HCT116 (cell line): Measurements from ENCODE around the gene THOC1. TPM values are rescaled to one million over a fixed set of nuclear protein-coding genes. Genes with fewer than 3 reads are reported as not detected.
"Not testable (repeated sequence)": the region's sequence is repeated elsewhere in the genome, so short reads cannot be mapped to it uniquely, and the experiment has no call there.

ENCODE experiments used
- ATAC-seq: fragments of 200-7000 bp; cut with Tn5 transposase; 2 replicates; pipeline ENCODE4 v1.9.1; 2020; ENCODE audit warnings: mild to moderate bottlenecking, moderate library complexity
- BruUV-seq: library from RNA; stranded (reverse); fragments of 400-500 nt; replicated peaks from 2 replicates; lab custom pipeline; 2021; lab: Mats Ljungman, UMichigan
- CTCF ChIA-PET: fragments of 300-600 bp; sonication (Branson Sonifier 250); formaldehyde crosslinking; loops from one replicate; lab custom pipeline; 2021; ENCODE audit warnings: antibody characterized with exemption; lab: Charles Lee
- POLR2A ChIA-PET: fragments of 300-600, 350-600 bp; sonication (Branson Sonifier 250); formaldehyde crosslinking; loops from one replicate; lab custom pipeline; 2021; ENCODE audit warnings: antibody characterized with exemption; lab: Charles Lee
- RAD21 ChIA-PET, 2 experiments: fragments of 300-600 bp; sonication (Branson Sonifier 250); formaldehyde crosslinking; loops; one replicate each; lab custom pipeline; 2023; ENCODE audit warnings: low total read pairs in 2 of 2; ENCODE audit not compliant: uncharacterized antibody in 2 of 2, unreplicated experiment in 2 of 2, low non-redundant PET in 1 of 2; lab: Charles Lee
- DNase-seq: peaks from one replicate; pipeline ENCODE4 v3.0.0-alpha.2; 2010; ENCODE audit warnings: low read depth, low spot score
- H2AFZ ChIP-seq: fragments of 200-600 bp; shearing (Covaris generic), sonication (generic); 2 replicates; pipeline ENCODE4 v1.6.1; 2017; ENCODE audit warnings: low read depth, mixed run types, mixed read lengths, antibody characterized with exemption, low read length; ENCODE audit not compliant: poor library complexity, severe bottlenecking
- H3K27ac ChIP-seq: 2 replicates; pipeline ENCODE4 v1.5.1; 2012; ENCODE audit warnings: low read depth, low read length
- H3K27me3 ChIP-seq: fragments of 200-600 bp; sonication (generic); 2 replicates; pipeline ENCODE4 v1.6.1; 2016; ENCODE audit warnings: mixed run types, low read length, mixed read lengths; ENCODE audit not compliant: insufficient read depth
- H3K36me3 ChIP-seq, 2 experiments: fragments of 200-500 bp in 1 of 2; fragments of 200-600 bp in 1 of 2; sonication (Bioruptor generic) in 1 of 2; sonication (generic) in 1 of 2; 2 replicates each; pipeline versions ENCODE4 v1.5.1 to v1.6.1; 2014 to 2016; ENCODE audit warnings: low read length in 2 of 2, inconsistent platforms in 1 of 2, mixed read lengths in 1 of 2, mixed run types in 1 of 2; ENCODE audit not compliant: insufficient read depth in 2 of 2, control insufficient read depth in 1 of 2
- H3K4me1 ChIP-seq, 2 experiments: fragments of 200-600 bp in 1 of 2; sonication (generic) in 1 of 2; 2 replicates each; pipeline versions ENCODE4 v1.5.1 to v1.6.1; 2012 to 2017; ENCODE audit warnings: low read length in 2 of 2, inconsistent platforms in 1 of 2, mild to moderate bottlenecking in 1 of 2, mixed read lengths in 1 of 2, mixed run types in 1 of 2, moderate library complexity in 1 of 2; ENCODE audit not compliant: insufficient read depth in 2 of 2, control insufficient read depth in 1 of 2
- H3K4me2 ChIP-seq: fragments of 200-600 bp; sonication (generic); 2 replicates; pipeline ENCODE4 v1.6.1; 2017; ENCODE audit warnings: mixed run types, low read length, mixed read lengths
- H3K4me3 ChIP-seq, 2 experiments: fragments of 200-600 bp in 1 of 2; sonication (generic) in 1 of 2; replicated peaks in 1 of 2; 2 replicates each; pipeline ENCODE4 v1.5.1; 2011 to 2016; ENCODE audit warnings: low read length in 2 of 2, control low read depth in 1 of 2, low read depth in 1 of 2, mild to moderate bottlenecking in 1 of 2, mixed read lengths in 1 of 2, mixed run types in 1 of 2
- H3K79me2 ChIP-seq: fragments of 200-600 bp; sonication (generic); 2 replicates; pipeline ENCODE4 v1.6.1; 2017; ENCODE audit warnings: mild to moderate bottlenecking, mixed run types, low read length, moderate library complexity, mixed read lengths; ENCODE audit not compliant: insufficient read depth
- H3K9ac ChIP-seq: fragments of 200-600 bp; sonication (generic); 2 replicates; pipeline ENCODE4 v1.6.1; 2016; ENCODE audit warnings: low read length, mixed read lengths
- H3K9me2 ChIP-seq: fragments of 200-600 bp; sonication (generic), shearing (Covaris generic); 2 replicates; pipeline ENCODE4 v1.6.1; 2017; ENCODE audit warnings: mixed run types, mild to moderate bottlenecking, moderate library complexity; ENCODE audit not compliant: insufficient read depth
- H3K9me3 ChIP-seq, 2 experiments: fragments of 200-500 bp in 1 of 2; fragments of 200-600 bp in 1 of 2; sonication (Bioruptor generic) in 1 of 2; sonication (generic) in 1 of 2; 2 replicates each; pipeline ENCODE4 v1.6.1; 2014 to 2017; ENCODE audit warnings: low read length in 2 of 2, mixed read lengths in 2 of 2, inconsistent platforms in 1 of 2, low read depth in 1 of 2, mild to moderate bottlenecking in 1 of 2, mixed run types in 1 of 2, moderate library complexity in 1 of 2; ENCODE audit not compliant: control insufficient read depth in 1 of 2, insufficient read depth in 1 of 2
- H4K20me1 ChIP-seq: fragments of 200-600 bp; sonication (generic), shearing (Covaris generic); 2 replicates; pipeline ENCODE4 v1.6.1; 2017; ENCODE audit warnings: mixed run types, mild to moderate bottlenecking, moderate library complexity; ENCODE audit not compliant: insufficient read depth
- CBX3 ChIP-seq: IDR thresholded peaks from 2 replicates; pipeline ENCODE4 v1.6.1; 2012; ENCODE audit warnings: low read depth
- CEBPB ChIP-seq: IDR thresholded peaks from 2 replicates; pipeline ENCODE4 v1.6.1; 2012; ENCODE audit warnings: low read depth
- EGR1 ChIP-seq: IDR thresholded peaks from 2 replicates; pipeline ENCODE4 v1.6.1; 2012; ENCODE audit warnings: low read depth
- ELF1 ChIP-seq: IDR thresholded peaks from 2 replicates; pipeline ENCODE4 v1.6.1; 2012; ENCODE audit warnings: low read depth, borderline replicate concordance
- EZH2 ChIP-seq: fragments of 200-600 bp; sonication (generic); IDR thresholded peaks from 2 replicates; pipeline ENCODE4 v1.6.1; 2017; ENCODE audit warnings: antibody characterized with exemption, mixed run types
- EZH2phosphoT487 ChIP-seq: fragments of 200-600 bp; IDR thresholded peaks from 2 replicates; pipeline ENCODE4 v1.6.1; 2018; ENCODE audit warnings: antibody characterized with exemption, borderline replicate concordance
- JUND ChIP-seq: IDR thresholded peaks from 2 replicates; pipeline ENCODE4 v1.6.1; 2012
- POLR2AphosphoS5 ChIP-seq: IDR thresholded peaks from 2 replicates; pipeline ENCODE4 v1.6.1; 2011; ENCODE audit warnings: mild to moderate bottlenecking, low read depth, low read length, moderate library complexity
- SIN3A ChIP-seq: IDR thresholded peaks from 2 replicates; pipeline ENCODE4 v1.6.1; 2012; ENCODE audit warnings: low read depth
- SP1 ChIP-seq: IDR thresholded peaks from 2 replicates; pipeline ENCODE4 v1.6.1; 2012; ENCODE audit warnings: low read depth
- ZFX ChIP-seq: fragments of 450-650 bp; IDR thresholded peaks from 2 replicates; pipeline ENCODE4 v1.6.1; 2017
- ZNF274 ChIP-seq: fragments of 200-500 bp; sonication (Bioruptor generic); IDR thresholded peaks from 2 replicates; pipeline ENCODE4 v1.6.1; 2014; ENCODE audit warnings: mild to moderate bottlenecking, low read depth, low read length, inconsistent platforms
- intact Hi-C: fragments of 100-400 bp; cut with micrococcal nuclease; formaldehyde crosslinking; loops from 2 replicates; pipeline ENCODE4 v1.10.0; 2022
- total RNA-seq: library from RNA; stranded (reverse); gene quantifications from one replicate; pipeline ENCODE4 v1.2.1, GENCODE V29; 2021; ENCODE audit not compliant: unreplicated experiment
- TF ChIP-seq, protein P1 (sequence below): IDR thresholded peaks from 2 replicates; pipeline ENCODE4 v1.6.1; 2012
- TF ChIP-seq, protein P2 (sequence below), 3 experiments: fragments of 200-600 bp in 1 of 3; sonication (generic) in 1 of 3; IDR thresholded peaks in 2 of 3; conservative IDR thresholded peaks in 1 of 3; 2 replicates each; pipeline ENCODE4 v1.5.1; 2012 to 2017; ENCODE audit warnings: low read depth in 2 of 3, low read length in 2 of 3, antibody characterized with exemption in 1 of 3, borderline replicate concordance in 1 of 3, control low read depth in 1 of 3, mild to moderate bottlenecking in 1 of 3, mixed read lengths in 1 of 3, mixed run types in 1 of 3, moderate library complexity in 1 of 3; ENCODE audit not compliant: insufficient read depth in 1 of 3
- TF ChIP-seq, protein P3 (sequence below): IDR thresholded peaks from 2 replicates; pipeline ENCODE4 v1.6.1; 2012

The THOC1 gene
- total RNA-seq, 1 experiment from 2014 or later: 26.0 TPM

DNA sequence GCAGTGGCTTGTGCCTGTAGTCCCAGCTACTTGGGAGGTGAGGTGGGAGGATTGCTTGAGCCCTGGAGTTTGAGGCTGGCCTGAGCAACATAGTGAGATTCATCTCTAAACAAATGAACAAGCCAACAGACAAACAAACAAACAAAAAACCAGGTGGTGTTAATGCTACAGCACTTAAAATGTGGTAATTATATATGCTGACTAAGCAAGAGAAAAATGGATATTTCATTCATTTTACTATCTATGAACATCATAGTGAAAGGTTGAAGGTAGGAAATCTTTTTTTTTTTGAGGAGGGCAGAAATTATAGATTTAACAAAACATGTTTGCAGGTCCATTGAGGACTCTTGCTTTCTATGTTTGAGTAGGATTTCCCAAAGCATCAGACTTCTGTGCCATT is 42.2 kb upstream of the THOC1 start:
- no peak overlapping the region for H3K4me2 ChIP-seq
- H3K79me2 ChIP-seq: no peaks in the 10 kb centered on the region
- DNase-seq (no peak), ATAC-seq (no peak)
- ChIA-PET RAD21 (interaction anchor here in 1 of 2 experiments (0.6 kb wide), 1 partner anchor 136 kb away, joined by 4 read pairs; no protein-coding TSS in a partner anchor), CTCF (no interaction called here), POLR2A (no interaction called here)
- BruUV-seq: no TSS peak
- intact Hi-C loops: no loop called here
- H3K27ac ChIP-seq: no peak overlapping the region
- no peak overlapping the region for H2AFZ ChIP-seq
- no peak for TF ChIP-seq ZFX
- no peak for TF ChIP-seq JUND
- TF ChIP-seq, protein P1, sequence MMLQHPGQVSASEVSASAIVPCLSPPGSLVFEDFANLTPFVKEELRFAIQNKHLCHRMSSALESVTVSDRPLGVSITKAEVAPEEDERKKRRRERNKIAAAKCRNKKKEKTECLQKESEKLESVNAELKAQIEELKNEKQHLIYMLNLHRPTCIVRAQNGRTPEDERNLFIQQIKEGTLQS: no peak
- TF ChIP-seq POLR2AphosphoS5: no peak
- no peak for TF ChIP-seq EGR1
- TF ChIP-seq, protein P2, sequence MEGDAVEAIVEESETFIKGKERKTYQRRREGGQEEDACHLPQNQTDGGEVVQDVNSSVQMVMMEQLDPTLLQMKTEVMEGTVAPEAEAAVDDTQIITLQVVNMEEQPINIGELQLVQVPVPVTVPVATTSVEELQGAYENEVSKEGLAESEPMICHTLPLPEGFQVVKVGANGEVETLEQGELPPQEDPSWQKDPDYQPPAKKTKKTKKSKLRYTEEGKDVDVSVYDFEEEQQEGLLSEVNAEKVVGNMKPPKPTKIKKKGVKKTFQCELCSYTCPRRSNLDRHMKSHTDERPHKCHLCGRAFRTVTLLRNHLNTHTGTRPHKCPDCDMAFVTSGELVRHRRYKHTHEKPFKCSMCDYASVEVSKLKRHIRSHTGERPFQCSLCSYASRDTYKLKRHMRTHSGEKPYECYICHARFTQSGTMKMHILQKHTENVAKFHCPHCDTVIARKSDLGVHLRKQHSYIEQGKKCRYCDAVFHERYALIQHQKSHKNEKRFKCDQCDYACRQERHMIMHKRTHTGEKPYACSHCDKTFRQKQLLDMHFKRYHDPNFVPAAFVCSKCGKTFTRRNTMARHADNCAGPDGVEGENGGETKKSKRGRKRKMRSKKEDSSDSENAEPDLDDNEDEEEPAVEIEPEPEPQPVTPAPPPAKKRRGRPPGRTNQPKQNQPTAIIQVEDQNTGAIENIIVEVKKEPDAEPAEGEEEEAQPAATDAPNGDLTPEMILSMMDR (IDR thresholded peaks at IDR 0.05 in 2 of 3, conservative IDR thresholded peaks at IDR 0.05 in 1 of 3; ENCODE audit: borderline replicate concordance in 1 of 3, insufficient read depth in 1 of 3, low read depth in 2 of 3, low read length in 2 of 3): no peak
- no peak for TF ChIP-seq SIN3A
- no peak for TF ChIP-seq CEBPB
- no peak for TF ChIP-seq EZH2phosphoT487
- TF ChIP-seq EZH2: no peak
- no peak for TF ChIP-seq ELF1
- no peak for TF ChIP-seq ZNF274
- TF ChIP-seq, protein P3, sequence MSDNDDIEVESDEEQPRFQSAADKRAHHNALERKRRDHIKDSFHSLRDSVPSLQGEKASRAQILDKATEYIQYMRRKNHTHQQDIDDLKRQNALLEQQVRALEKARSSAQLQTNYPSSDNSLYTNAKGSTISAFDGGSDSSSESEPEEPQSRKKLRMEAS: no peak
- TF ChIP-seq SP1: no peak
- no peak for TF ChIP-seq CBX3
- no peaks in the 10 kb centered on the region for H4K20me1 ChIP-seq
- H3K9me3 ChIP-seq: no peaks in the 10 kb centered on the region
- peaks cover 12% of the 10 kb centered on the region; the same call in 1 of the 2 replicates for H3K27me3 ChIP-seq
- H3K9ac ChIP-seq: no peak overlapping the region
- no peak overlapping the region for H3K4me3 ChIP-seq
- H3K36me3 ChIP-seq: no peaks in the 10 kb centered on the region
- no peaks in the 10 kb centered on the region for H3K4me1 ChIP-seq
- no peaks in the 10 kb centered on the region for H3K9me2 ChIP-seq

DNA sequence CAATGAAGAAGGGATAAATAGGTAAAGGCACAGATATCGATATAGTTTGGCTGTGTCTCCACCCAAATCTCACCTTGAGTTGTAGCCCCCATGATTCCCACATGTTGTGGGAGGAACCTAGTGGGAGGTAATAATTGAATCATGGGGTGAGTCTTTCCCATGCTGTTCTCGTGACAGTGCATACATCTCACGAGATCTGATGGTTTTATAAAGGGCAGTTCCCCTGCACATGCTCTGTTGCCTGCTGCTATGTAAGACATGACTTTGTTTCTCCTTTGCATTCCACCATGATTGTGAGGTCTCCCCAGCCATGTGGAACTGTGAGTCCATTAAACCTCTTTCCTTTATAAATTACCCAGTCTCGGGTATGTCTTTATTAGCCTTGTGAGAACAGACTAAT is 40.2 kb upstream of the THOC1 start:
- H2AFZ ChIP-seq, H3K4me1 ChIP-seq, RAD21 ChIA-PET, H3K9ac ChIP-seq, POLR2A ChIA-PET, H3K27ac ChIP-seq, H3K36me3 ChIP-seq, H3K9me2 ChIP-seq, intact Hi-C loops, H3K79me2 ChIP-seq, ATAC-seq, H4K20me1 ChIP-seq, H3K4me3 ChIP-seq, H3K4me2 ChIP-seq, CTCF ChIA-PET, DNase-seq, BruUV-seq, H3K9me3 ChIP-seq: not testable (repeated sequence)
- H3K27me3 ChIP-seq: peaks cover 12% of the 10 kb centered on the region; the same call in 1 of the 2 replicates
